T-helper 2 cell treated with Interferon-gamma antibody and Interleukin-4, amounts not matched to agents 5 μg/mL and 100 μg/mL, for 36 hours (primary cell): ENCODE data around the gene ARL5C.

Experiments
- DNase-seq: peaks from one replicate; pipeline ENCODE4 v3.0.0; 2021; ENCODE audit warnings: low spot score
- H3K27ac Mint-ChIP-seq: one replicate; pipeline ENCODE4 v1.8.0; 2021; ENCODE audit warnings: mild to moderate bottlenecking, mixed read lengths
- H3K27me3 Mint-ChIP-seq: one replicate; pipeline ENCODE4 v1.8.0; 2021; ENCODE audit warnings: low read depth, mixed read lengths
- H3K36me3 Mint-ChIP-seq: one replicate; pipeline ENCODE4 v1.8.0; 2021; ENCODE audit warnings: low read depth, mixed read lengths
- H3K4me1 Mint-ChIP-seq: one replicate; pipeline ENCODE4 v1.8.0; 2021; ENCODE audit warnings: low read depth, mixed read lengths
- H3K4me3 Mint-ChIP-seq: one replicate; pipeline ENCODE4 v1.8.0; 2022; ENCODE audit warnings: mild to moderate bottlenecking, moderate library complexity, mixed read lengths
- H3K9me3 Mint-ChIP-seq: one replicate; pipeline ENCODE4 v1.8.0; 2021; ENCODE audit warnings: mixed read lengths

The ARL5C gene

GRCh38 chr17:39150104-39150634 lies 15.8 kb downstream of the ARL5C start:
- H3K27me3 Mint-ChIP-seq, result peaks cover 44% of the 10 kb centered on the region
- no peaks in the 10 kb centered on the region for H3K36me3 Mint-ChIP-seq
- no peaks in the 10 kb centered on the region for H3K9me3 Mint-ChIP-seq
- H3K4me3 Mint-ChIP-seq, result peak overlapping the region; percentile 55
- DNase-seq, result no peak
- H3K27ac Mint-ChIP-seq, result no peak overlapping the region
- peaks cover 22% of the 10 kb centered on the region for H3K4me1 Mint-ChIP-seq

- H3K36me3 Mint-ChIP-seq, result no peaks in the 10 kb centered on the region
- peaks cover 36% of the 10 kb centered on the region for H3K27me3 Mint-ChIP-seq
- no peak for DNase-seq
- no peak overlapping the region for H3K27ac Mint-ChIP-seq
- H3K4me1 Mint-ChIP-seq, result peaks cover 8% of the 10 kb centered on the region
- no peak overlapping the region for H3K4me3 Mint-ChIP-seq
- H3K9me3 Mint-ChIP-seq, result no peaks in the 10 kb centered on the region
Observed at GRCh38 chr17:39147221-39148185, 18.5 kb downstream of the ARL5C start.

DNA sequence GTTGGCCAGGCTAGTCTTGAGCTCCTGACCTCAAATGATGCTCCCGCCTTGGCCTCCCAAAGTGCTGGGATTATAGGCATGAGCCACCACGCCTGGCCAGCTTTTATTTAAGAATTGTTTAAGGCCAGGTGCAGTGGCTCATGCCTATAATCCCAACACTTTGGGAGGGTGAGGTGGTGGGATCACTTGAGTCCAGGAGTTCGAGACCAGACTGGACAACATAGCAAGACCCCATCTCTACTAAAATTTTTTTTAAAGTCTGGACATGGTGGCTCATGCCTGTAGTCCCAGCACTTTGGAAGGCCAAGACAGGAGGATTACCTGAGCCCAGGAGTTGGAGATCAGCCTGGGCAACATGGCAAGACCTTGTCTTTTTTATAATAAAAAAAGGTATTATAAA lies 19.7 kb downstream of the ARL5C start:
- Mint-ChIP-seq H3K27me3 (peaks cover 29% of the 10 kb centered on the region), H3K36me3 (no peaks in the 10 kb centered on the region), H3K4me1 (no peaks in the 10 kb centered on the region), H3K27ac (no peak overlapping the region), H3K4me3 (no peak overlapping the region), H3K9me3 (no peaks in the 10 kb centered on the region)
- DNase-seq, result no peak

GRCh38 chr17:39145143-39145542 lies 20.8 kb downstream of the ARL5C start:
- H3K27me3 Mint-ChIP-seq, result peaks cover 19% of the 10 kb centered on the region
- no peak overlapping the region for H3K27ac Mint-ChIP-seq
- DNase-seq, result no peak
- no peaks in the 10 kb centered on the region for H3K4me1 Mint-ChIP-seq
- H3K36me3 Mint-ChIP-seq, result no peaks in the 10 kb centered on the region
- no peaks in the 10 kb centered on the region for H3K9me3 Mint-ChIP-seq
- H3K4me3 Mint-ChIP-seq, result no peak overlapping the region

DNA sequence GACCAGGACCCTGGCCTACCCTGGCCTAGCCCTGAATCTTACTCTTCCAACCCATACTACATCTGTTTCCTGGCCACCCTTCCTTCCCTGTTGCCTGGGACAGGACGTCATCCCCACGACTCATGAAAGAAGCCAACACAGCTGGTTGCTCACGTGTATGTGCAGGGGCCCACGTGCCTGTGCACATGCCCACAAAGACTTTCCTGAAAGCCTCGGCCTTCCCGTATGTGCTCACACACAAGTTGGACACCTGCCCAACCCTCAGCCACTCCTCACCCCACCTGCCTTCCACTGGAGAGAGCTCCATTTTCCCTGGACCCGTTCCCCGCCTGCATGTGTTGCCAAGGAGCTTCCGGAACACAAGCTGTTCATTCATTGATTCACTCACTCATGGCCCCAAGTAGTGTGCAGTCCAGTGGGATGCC lies 21.5 kb downstream of the ARL5C start:
- Mint-ChIP-seq H3K36me3 (no peaks in the 10 kb centered on the region), H3K4me1 (no peaks in the 10 kb centered on the region), H3K4me3 (no peak overlapping the region), H3K27ac (no peak overlapping the region), H3K9me3 (no peaks in the 10 kb centered on the region), H3K27me3 (peaks cover 12% of the 10 kb centered on the region)
- no peak for DNase-seq

DNA sequence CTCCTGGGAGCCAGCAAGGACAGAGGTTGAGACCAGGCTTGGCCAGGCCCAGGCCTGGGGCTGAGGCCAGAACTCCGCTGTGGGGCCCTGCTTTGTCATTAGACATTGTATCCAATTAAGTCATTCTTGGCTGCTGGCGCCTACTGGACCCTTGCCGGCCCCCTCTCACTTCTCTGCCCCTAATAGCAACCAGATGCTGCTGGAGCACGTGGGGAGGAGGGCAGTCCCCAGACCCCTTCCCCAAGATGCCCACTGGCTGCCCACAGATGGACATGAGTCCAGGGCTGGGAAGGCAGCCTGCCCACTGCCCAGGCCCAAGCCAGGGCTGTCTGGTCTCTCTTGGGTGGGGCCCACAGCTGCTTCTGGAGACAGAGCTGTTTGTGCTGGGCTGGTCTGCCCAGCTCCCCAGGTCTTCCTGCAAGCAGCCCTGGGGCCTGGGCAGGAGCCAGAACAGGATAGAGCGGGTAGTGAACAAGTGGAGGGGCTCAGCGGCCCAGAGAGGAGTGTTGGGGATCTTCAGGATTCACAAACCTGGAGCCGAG lies 22.3 kb downstream of the ARL5C start:
- Mint-ChIP-seq H3K27me3 (peaks cover 6% of the 10 kb centered on the region), H3K4me3 (no peak overlapping the region), H3K36me3 (no peaks in the 10 kb centered on the region), H3K4me1 (no peaks in the 10 kb centered on the region), H3K9me3 (no peaks in the 10 kb centered on the region), H3K27ac (no peak overlapping the region)
- no peak for DNase-seq

GRCh38 chr17:39141915-39142664 lies 23.9 kb downstream of the ARL5C start:
- H3K4me3 Mint-ChIP-seq, result no peak overlapping the region
- H3K4me1 Mint-ChIP-seq, result no peaks in the 10 kb centered on the region
- no peak overlapping the region for H3K27ac Mint-ChIP-seq
- no peaks in the 10 kb centered on the region for H3K9me3 Mint-ChIP-seq
- H3K27me3 Mint-ChIP-seq, result no peaks in the 10 kb centered on the region
- DNase-seq, result no peak
- no peaks in the 10 kb centered on the region for H3K36me3 Mint-ChIP-seq

GRCh38 chr17:39141294-39141693 lies 24.7 kb downstream of the ARL5C start:
- Mint-ChIP-seq H3K27me3 (no peaks in the 10 kb centered on the region), H3K9me3 (no peaks in the 10 kb centered on the region), H3K4me3 (no peak overlapping the region), H3K27ac (no peak overlapping the region), H3K36me3 (no peaks in the 10 kb centered on the region), H3K4me1 (no peaks in the 10 kb centered on the region)
- no peak for DNase-seq

- DNase-seq, result no peak
- Mint-ChIP-seq H3K27ac (no peak overlapping the region), H3K27me3 (peaks cover 3% of the 10 kb centered on the region), H3K4me3 (no peak overlapping the region), H3K4me1 (no peaks in the 10 kb centered on the region), H3K36me3 (no peaks in the 10 kb centered on the region), H3K9me3 (no peaks in the 10 kb centered on the region)
Observed at GRCh38 chr17:39139561-39139960, 26.4 kb downstream of the ARL5C start.

DNA sequence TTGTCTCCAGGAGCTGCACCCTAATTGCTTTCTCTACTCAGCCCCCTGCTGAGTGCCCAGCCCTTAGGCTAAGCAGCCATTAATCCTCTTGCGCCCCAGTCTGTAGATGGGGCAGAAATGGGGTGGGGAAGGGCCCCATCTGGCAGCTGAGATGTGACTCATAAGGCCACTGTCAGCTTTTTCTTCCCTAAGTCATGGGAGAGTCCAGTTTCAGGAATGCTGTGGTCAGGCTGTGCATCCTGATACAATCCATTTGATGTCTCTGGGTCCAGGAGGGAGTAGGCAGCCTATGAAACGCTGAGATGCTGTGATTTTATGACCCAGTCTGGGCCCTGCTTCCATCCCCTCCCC lies 26.8 kb downstream of the ARL5C start:
- Mint-ChIP-seq H3K36me3 (no peaks in the 10 kb centered on the region), H3K4me3 (no peak overlapping the region), H3K9me3 (no peaks in the 10 kb centered on the region), H3K27ac (no peak overlapping the region), H3K4me1 (no peaks in the 10 kb centered on the region), H3K27me3 (peaks cover 3% of the 10 kb centered on the region)
- no peak for DNase-seq

DNA sequence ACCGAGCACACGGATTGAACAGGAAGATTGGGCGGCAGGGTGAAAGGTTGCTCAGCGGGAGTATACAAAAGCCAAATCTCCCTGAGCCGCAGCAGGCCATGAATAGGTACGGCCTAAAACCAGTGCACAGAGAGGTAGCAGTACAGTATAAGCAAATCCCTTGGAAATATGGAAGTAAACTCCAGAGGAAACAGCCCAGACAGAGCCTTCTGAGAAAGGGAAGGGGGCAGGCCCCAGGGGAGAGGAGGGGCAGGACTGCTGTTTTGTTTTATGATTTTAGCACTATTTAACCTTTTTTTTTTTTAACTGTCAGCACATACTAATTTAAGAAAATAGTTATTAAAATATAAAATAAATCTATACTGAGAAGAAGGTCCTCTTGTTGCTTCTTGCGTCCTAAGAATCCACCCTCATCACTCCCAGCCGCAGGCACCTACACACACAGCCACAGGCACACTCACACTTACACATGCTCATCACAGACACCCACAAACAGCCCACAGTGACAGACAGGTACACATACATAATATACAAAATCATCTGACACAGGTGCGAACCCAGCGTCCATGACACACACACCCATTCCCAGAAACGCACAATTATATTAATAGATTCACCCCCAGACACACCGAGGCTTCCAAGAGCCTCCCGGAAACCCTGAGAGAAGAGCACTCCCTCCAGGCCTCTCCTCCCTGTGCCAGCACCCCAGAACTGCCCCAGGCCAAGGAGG lies 27.4 kb downstream of the ARL5C start:
- no peak overlapping the region for H3K27ac Mint-ChIP-seq
- no peaks in the 10 kb centered on the region for H3K36me3 Mint-ChIP-seq
- no peaks in the 10 kb centered on the region for H3K4me1 Mint-ChIP-seq
- H3K4me3 Mint-ChIP-seq, result no peak overlapping the region
- H3K9me3 Mint-ChIP-seq, result no peaks in the 10 kb centered on the region
- DNase-seq, result no peak
- peaks cover 3% of the 10 kb centered on the region for H3K27me3 Mint-ChIP-seq

- H3K36me3 Mint-ChIP-seq, result no peaks in the 10 kb centered on the region
- H3K4me3 Mint-ChIP-seq, result no peak overlapping the region
- no peak for DNase-seq
- H3K9me3 Mint-ChIP-seq, result no peaks in the 10 kb centered on the region
- peaks cover 3% of the 10 kb centered on the region for H3K27me3 Mint-ChIP-seq
- H3K27ac Mint-ChIP-seq, result no peak overlapping the region
- no peaks in the 10 kb centered on the region for H3K4me1 Mint-ChIP-seq
Observed at GRCh38 chr17:39134878-39135277, 31.1 kb downstream of the ARL5C start.

DNA sequence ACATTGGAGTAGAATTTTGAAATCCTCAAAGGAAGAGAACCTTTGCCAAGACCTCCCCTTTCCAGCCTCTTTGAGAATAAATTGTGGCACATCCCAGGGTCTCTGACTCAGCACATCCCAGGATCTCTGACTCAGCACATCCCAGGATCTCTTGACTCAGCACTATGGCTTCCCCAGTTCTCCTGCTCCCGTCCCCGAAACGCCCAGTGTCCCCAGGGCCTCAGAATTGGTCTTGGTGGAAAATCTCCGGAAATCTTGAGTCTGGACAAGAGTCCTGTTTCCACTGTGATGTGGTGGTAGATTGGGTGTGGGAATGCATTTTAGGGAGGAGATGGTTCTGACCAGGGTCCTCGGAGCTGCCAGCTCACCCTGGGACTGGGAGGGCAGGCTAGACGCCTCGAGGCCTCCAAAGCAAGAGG lies 33.8 kb downstream of the ARL5C start:
- Mint-ChIP-seq H3K36me3 (no peaks in the 10 kb centered on the region), H3K27me3 (peaks cover 3% of the 10 kb centered on the region), H3K27ac (no peak overlapping the region), H3K9me3 (no peaks in the 10 kb centered on the region), H3K4me1 (no peaks in the 10 kb centered on the region), H3K4me3 (no peak overlapping the region)
- DNase-seq, result no peak
